Fibroblast of lung (primary cell): ENCODE data around the gene POU2F1. TPM values are rescaled to one million over a fixed set of nuclear protein-coding genes. Genes with fewer than 3 reads are reported as not detected.

ENCODE experiments used
- DNase-seq, 2 donors: peaks; one replicate each; pipeline versions ENCODE4 v3.0.0 to v3.0.0-alpha.2; 2010; ENCODE audit warnings: low read depth in 2 of 2
- H2AFZ ChIP-seq: 2 replicates; pipeline ENCODE4 v1.5.1; 2012; ENCODE audit warnings: low read length, control low read depth, inconsistent platforms
- H3K27ac ChIP-seq: 2 replicates; pipeline ENCODE4 v1.5.1; 2011; ENCODE audit warnings: low read length, control low read depth; ENCODE audit not compliant: insufficient read depth
- H3K27me3 ChIP-seq: 2 replicates; pipeline ENCODE4 v1.5.1; 2011; ENCODE audit warnings: mild to moderate bottlenecking, low read length; ENCODE audit not compliant: control insufficient read depth, insufficient read depth
- H3K36me3 ChIP-seq: 2 replicates; pipeline ENCODE4 v1.5.1; 2011; ENCODE audit warnings: low read length; ENCODE audit not compliant: control insufficient read depth, insufficient read depth
- H3K4me1 ChIP-seq: 2 replicates; pipeline ENCODE4 v1.5.1; 2011; ENCODE audit warnings: low read length; ENCODE audit not compliant: control insufficient read depth, insufficient read depth; ENCODE audit errors: extremely low read depth
- H3K4me2 ChIP-seq: 2 replicates; pipeline ENCODE4 v1.5.1; 2011; ENCODE audit warnings: low read length, control low read depth; ENCODE audit not compliant: insufficient read depth; ENCODE audit errors: extremely low read depth
- H3K4me3 ChIP-seq, 4 experiments: fragments of 200-600 bp in 1 of 4; sonication (generic) in 1 of 4; replicated peaks in 1 of 4; 2 replicates each; pipeline ENCODE4 v1.5.1; 2011 to 2016; ENCODE audit warnings: low read length in 4 of 4, low read depth in 3 of 4, mild to moderate bottlenecking in 3 of 4, control low read depth in 2 of 4, inconsistent platforms in 1 of 4, mixed read lengths in 1 of 4; ENCODE audit not compliant: insufficient read depth in 1 of 4; ENCODE audit errors: control extremely low read depth in 1 of 4
- H3K79me2 ChIP-seq: 2 replicates; pipeline ENCODE4 v1.5.1; 2012; ENCODE audit warnings: mild to moderate bottlenecking, low read length, inconsistent platforms; ENCODE audit not compliant: control insufficient read depth, insufficient read depth
- H3K9ac ChIP-seq: 2 replicates; pipeline ENCODE4 v1.5.1; 2011; ENCODE audit warnings: mild to moderate bottlenecking, low read length, control low read depth; ENCODE audit not compliant: insufficient read depth
- H3K9me3 ChIP-seq: 2 replicates; pipeline ENCODE4 v1.5.1; 2012; ENCODE audit warnings: low read depth, low read length; ENCODE audit not compliant: control insufficient read depth, insufficient read depth
- H4K20me1 ChIP-seq: 2 replicates; pipeline ENCODE4 v1.5.1; 2011; ENCODE audit warnings: low read length; ENCODE audit not compliant: control insufficient read depth, insufficient read depth; ENCODE audit errors: extremely low read depth
- CTCF ChIP-seq, 2 donors: IDR thresholded peaks in 1 of 2; conservative IDR thresholded peaks in 1 of 2; 1 replicate in 1 of 2; 2 replicates in 1 of 2; pipeline ENCODE4 v1.5.1; 2011 to 2012; ENCODE audit warnings: low read length in 2 of 2, control low read depth in 1 of 2, inconsistent platforms in 1 of 2, low read depth in 1 of 2, mild to moderate bottlenecking in 1 of 2
- EZH2 ChIP-seq: IDR thresholded peaks from 2 replicates; pipeline ENCODE4 v1.5.1; 2012; ENCODE audit warnings: low read length, control low read depth, mild to moderate bottlenecking; ENCODE audit errors: missing control alignments
- polyA plus RNA-seq, 2 donors: library from polyadenylated mRNA; depleted of rRNA in 1 of 2; stranded (reverse) in 1 of 2; unstranded in 1 of 2; fragments of >200 nt; gene quantifications; 2 replicates each; pipeline ENCODE4 v1.2.1, GENCODE V29; 2011 to 2012; ENCODE audit warnings: missing spikeins in 1 of 2
- total RNA-seq: library from RNA; depleted of rRNA; stranded (reverse); fragments of >200 nt; gene quantifications from 2 replicates; pipeline ENCODE4 v1.2.1, GENCODE V29; 2014

Gene POU2F1
- total and polyA plus RNA-seq, 2 donors (not counting 1 experiment from before 2014, with no cell fraction given) = 3.5 to 4.3 TPM

GRCh38 chr1:167197692-167198091, 23.0 kb upstream of the POU2F1 start:
- H3K9ac ChIP-seq = no peak overlapping the region
- no peaks in the 10 kb centered on the region for H3K36me3 ChIP-seq
- H3K4me3 ChIP-seq = no peak overlapping the region
- H3K4me1 ChIP-seq = no peaks in the 10 kb centered on the region
- H3K4me2 ChIP-seq = no peak overlapping the region
- H3K79me2 ChIP-seq = no peaks in the 10 kb centered on the region
- TF ChIP-seq EZH2 = no peak
- TF ChIP-seq CTCF (conservative IDR thresholded peaks at IDR 0.05 in 1 of 2, IDR thresholded peaks at IDR 0.05 in 1 of 2; ENCODE audit: low read depth in 1 of 2, low read length in 2 of 2) = no peak
- H3K9me3 ChIP-seq = no peaks in the 10 kb centered on the region
- no peak overlapping the region for H3K27ac ChIP-seq
- no peak for DNase-seq
- no peaks in the 10 kb centered on the region for H3K27me3 ChIP-seq
- H2AFZ ChIP-seq = no peak overlapping the region
- no peaks in the 10 kb centered on the region for H4K20me1 ChIP-seq

GRCh38 chr1:167198518-167199133, 22.1 kb upstream of the POU2F1 start:
- Histone ChIP-seq H3K4me2 (no peak overlapping the region), H3K36me3 (no peaks in the 10 kb centered on the region), H3K9ac (no peak overlapping the region), H2AFZ (no peak overlapping the region), H3K79me2 (no peaks in the 10 kb centered on the region), H4K20me1 (no peaks in the 10 kb centered on the region), H3K4me1 (no peaks in the 10 kb centered on the region), H3K27me3 (no peaks in the 10 kb centered on the region), H3K4me3 (no peak overlapping the region), H3K27ac (no peak overlapping the region), H3K9me3 (no peaks in the 10 kb centered on the region)
- no peak for DNase-seq
- TF ChIP-seq CTCF (conservative IDR thresholded peaks at IDR 0.05 in 1 of 2, IDR thresholded peaks at IDR 0.05 in 1 of 2; ENCODE audit: low read depth in 1 of 2, low read length in 2 of 2) (no peak), EZH2 (no peak)

GRCh38 chr1:167199656-167200055, 21.0 kb upstream of the POU2F1 start:
- Histone ChIP-seq H3K4me1 (no peaks in the 10 kb centered on the region), H3K9me3 (no peaks in the 10 kb centered on the region), H3K27me3 (no peaks in the 10 kb centered on the region), H3K4me3 (no peak overlapping the region), H4K20me1 (no peaks in the 10 kb centered on the region), H3K27ac (no peak overlapping the region), H3K79me2 (no peaks in the 10 kb centered on the region), H2AFZ (no peak overlapping the region), H3K9ac (no peak overlapping the region), H3K4me2 (no peak overlapping the region), H3K36me3 (no peaks in the 10 kb centered on the region)
- no peak for TF ChIP-seq CTCF (conservative IDR thresholded peaks at IDR 0.05 in 1 of 2, IDR thresholded peaks at IDR 0.05 in 1 of 2; ENCODE audit: low read depth in 1 of 2, low read length in 2 of 2)
- DNase-seq = no peak
